ENCODE data around the gene UNC45A. TPM values are rescaled to one million over a fixed set of nuclear protein-coding genes. Genes with fewer than 3 reads are reported as not detected.

Gene UNC45A
- total and polyA plus RNA-seq, 2 of the 4 experiments (the other 2 are of a cell fraction) = 68.9 to 100 TPM

DNA sequence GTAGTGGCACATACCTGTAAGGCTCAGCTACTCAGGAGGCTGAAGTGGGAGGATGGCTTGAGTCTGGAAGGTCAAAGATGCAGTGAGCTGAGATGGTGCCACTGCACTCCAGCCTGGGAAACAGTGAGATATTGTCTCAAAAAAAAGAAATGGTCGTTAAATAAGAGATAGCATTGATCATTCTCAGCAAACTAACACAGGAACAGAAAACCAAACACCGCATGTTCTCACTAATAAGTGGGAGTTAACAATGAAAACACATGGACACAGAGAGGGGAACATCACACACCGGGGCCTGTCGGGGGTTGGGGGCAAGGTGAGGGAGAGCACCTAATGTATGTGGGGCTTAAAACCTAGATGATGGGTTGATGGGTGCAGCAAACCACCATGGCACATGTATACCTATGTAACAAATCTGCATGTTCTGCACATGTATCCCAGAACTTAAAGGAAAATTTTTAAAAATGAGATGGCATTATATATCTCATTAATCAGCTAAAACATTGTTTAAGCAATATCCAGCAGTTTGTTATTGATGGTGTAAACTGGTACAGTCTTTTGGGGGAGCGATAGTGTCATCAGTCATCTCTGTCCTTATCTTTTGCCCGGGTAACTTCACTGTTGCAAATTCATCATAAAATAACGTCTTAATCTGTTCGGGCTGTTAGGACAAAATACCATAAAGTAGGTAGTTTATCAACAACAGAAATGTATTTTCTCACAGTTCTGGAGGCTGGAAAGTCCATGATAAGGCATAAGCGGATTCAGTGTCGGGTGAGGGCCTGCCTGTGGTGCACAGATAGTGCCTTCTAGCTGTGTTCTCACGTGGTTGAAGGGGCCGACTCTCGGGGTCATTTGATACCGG is 33.7 kb upstream of the UNC45A start:
- Histone ChIP-seq H3K9ac (ENCODE audit: low read depth, low read length) (peak overlapping the region; percentile 64; the same call in 1 of the 2 replicates), H2AK5ac (ENCODE audit: low read depth, low read length) (no peak overlapping the region), H3K27ac (ENCODE audit: insufficient read depth, low read length) (no peak overlapping the region), H2BK120ac (ENCODE audit: low read depth, low read length) (no peak overlapping the region), H2AFZ (replicated peaks; ENCODE audit: low read length, poor library complexity) (peak overlapping the region; percentile 65), H3K23ac (ENCODE audit: low read depth, low read length) (peak overlapping the region; percentile 39; the same call in 1 of the 2 replicates), H3K9me1 (ENCODE audit: insufficient read depth, low read length) (no peaks in the 10 kb centered on the region), H3K14ac (replicated peaks; ENCODE audit: low read depth, low read length) (no peak overlapping the region), H3K36me3 (ENCODE audit: control insufficient read depth, insufficient read depth, low read length) (peaks cover 9% of the 10 kb centered on the region; the same call in 1 of the 2 replicates), H4K20me1 (ENCODE audit: insufficient read depth, low read length) (no peaks in the 10 kb centered on the region), H4K91ac (ENCODE audit: insufficient read depth, low read depth, low read length) (no peak overlapping the region), H3K4ac (ENCODE audit: low read depth, low read length) (no peak overlapping the region; the same call in 1 of the 2 replicates), H3K18ac (ENCODE audit: low read depth, low read length) (no peak overlapping the region), H2BK5ac (ENCODE audit: low read depth, low read length, poor library complexity, severe bottlenecking) (no peak overlapping the region), H3K9me3 (ENCODE audit: control insufficient read depth, insufficient read depth, low read length) (no peaks in the 10 kb centered on the region), H2AK9ac (replicated peaks; ENCODE audit: low read depth, low read length, poor library complexity) (no peak overlapping the region), H4K8ac (ENCODE audit: low read depth in 2 of 2, low read length in 2 of 2) (peak overlapping the region in 1 of 2 experiments; percentile 97; a peak in 2 of 4 replicates), H3K79me1 (ENCODE audit: low read depth in 1 of 2, low read length in 2 of 2) (peaks cover 0 to 13% of the 10 kb centered on the region in 2 experiments; a peak in 2 of 4 replicates), H2BK15ac (ENCODE audit: low read depth, low read length) (no peak overlapping the region), H2BK20ac (ENCODE audit: low read depth, low read length) (no peak overlapping the region), H3K56ac (ENCODE audit: extremely low read depth, insufficient read depth, low read length) (no peak overlapping the region), H3K27me3 (ENCODE audit: control insufficient read depth, insufficient read depth, low read length) (no peaks in the 10 kb centered on the region), H4K5ac (ENCODE audit: low read depth, low read length) (no peak overlapping the region), H3K4me3 (ENCODE audit: insufficient read depth, low read depth, low read length) (no peak overlapping the region), H3K4me2 (ENCODE audit: low read depth, low read length) (peak overlapping the region; percentile 68), H3K4me1 (ENCODE audit: control insufficient read depth, insufficient read depth, low read length) (peaks cover 4% of the 10 kb centered on the region; the same call in 1 of the 2 replicates)
- DNase-seq = no peak
- TF ChIP-seq RFX5 (IDR thresholded peaks at IDR 0.05; ENCODE audit: low read depth, low read length) (no peak), POLR2A (IDR thresholded peaks at IDR 0.05; ENCODE audit: low read depth, low read length) (no peak)
- ChIA-PET CTCF (interaction anchor here (0.6 to 1.9 kb wide), 2 partner anchors 31 to 36 kb away, joined by 5 to 8 read pairs; partner anchors contain the start of gene HDDC3), POLR2A (ENCODE audit: unreplicated experiment) (no interaction called here)
- ATAC-seq (ENCODE audit: low read depth) = no peak
- in situ Hi-C loops (cut with MboI; ENCODE audit: low sequenced_read_pairs) (no loop called here), intact Hi-C loops (cut with micrococcal nuclease) (loop anchor here (2.0 kb wide), 1 partner anchor 33 kb away; the partner anchor contains the start of gene UNC45A), dilution Hi-C loops (cut with HindIII; ENCODE audit: low sequenced_read_pairs, unreplicated experiment) (no loop called here)
- WGBS, 2 experiments (ENCODE audit: extremely low coverage in 2 of 2, insufficient read length in 1 of 2) = no CpG with 5 or more reads among the region's 14 CpGs
- BruUV-seq (replicated peaks) = no TSS peak

Data from IMR-90 (cell line).